ENCODE data around the gene PAGE1.
A peak's percentile ranks its signal among the peaks of the same experiment; 100 is the strongest.
"Not testable (repeated sequence)": the region's sequence is repeated elsewhere in the genome, so short reads cannot be mapped to it uniquely, and the experiment has no call there.

Gene PAGE1, protein sequence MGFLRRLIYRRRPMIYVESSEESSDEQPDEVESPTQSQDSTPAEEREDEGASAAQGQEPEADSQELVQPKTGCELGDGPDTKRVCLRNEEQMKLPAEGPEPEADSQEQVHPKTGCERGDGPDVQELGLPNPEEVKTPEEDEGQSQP

DNA sequence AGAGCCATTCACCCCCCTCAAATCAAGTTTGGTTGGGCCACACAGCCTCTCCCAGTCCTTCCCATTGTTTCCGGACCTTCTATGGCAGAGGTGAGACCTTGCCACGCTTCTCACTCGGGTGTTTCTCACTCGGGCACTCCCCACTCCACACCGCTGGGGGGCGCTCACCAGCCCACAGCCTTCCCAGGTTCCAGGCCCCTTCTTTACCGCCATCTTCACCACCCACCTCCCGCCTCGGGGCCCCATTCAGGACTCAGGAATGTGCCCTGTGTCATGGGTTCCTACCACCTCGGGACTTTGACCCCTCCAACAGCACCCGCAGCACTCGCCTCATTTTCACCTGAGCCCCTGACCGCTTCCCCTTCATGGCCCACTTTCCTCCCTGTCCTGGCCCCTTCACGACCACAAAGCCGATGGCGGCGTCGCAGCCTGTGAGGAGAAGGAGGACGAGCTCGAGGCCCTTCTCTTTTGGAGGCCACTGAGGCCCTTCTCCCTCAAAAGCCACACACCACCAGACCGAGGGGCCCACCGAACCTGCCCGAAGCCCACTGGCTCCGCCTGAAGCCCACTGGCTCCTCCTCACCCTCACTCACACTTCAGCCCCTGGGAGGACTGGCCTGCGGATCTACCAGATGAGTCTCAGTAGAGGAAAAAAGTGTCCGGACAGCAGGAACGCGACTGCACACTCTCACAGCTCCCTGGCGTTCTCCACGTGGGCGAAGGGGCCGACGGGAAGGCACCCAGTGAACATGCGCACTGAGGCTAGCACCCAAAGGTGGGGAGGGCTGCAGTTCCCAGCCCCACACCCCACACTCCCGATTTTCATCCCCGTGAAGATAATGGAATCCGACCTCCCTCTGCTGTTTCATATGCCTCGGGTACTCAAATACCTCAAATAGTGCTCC is at the start of gene PAGE1:
PAGE1 (minus strand) TSS at position 709 of the 905 bp plus-strand sequence. CDS start 1,214 bp downstream, outside the sequence.
- Mint-ChIP-seq H3K27ac (no peak within 1 kb of the TSS), H3K27me3 (ENCODE audit: low read depth) (no peaks in the 10 kb centered on the region)
- DNase-seq (ENCODE audit: low spot score), result no peak

DNA sequence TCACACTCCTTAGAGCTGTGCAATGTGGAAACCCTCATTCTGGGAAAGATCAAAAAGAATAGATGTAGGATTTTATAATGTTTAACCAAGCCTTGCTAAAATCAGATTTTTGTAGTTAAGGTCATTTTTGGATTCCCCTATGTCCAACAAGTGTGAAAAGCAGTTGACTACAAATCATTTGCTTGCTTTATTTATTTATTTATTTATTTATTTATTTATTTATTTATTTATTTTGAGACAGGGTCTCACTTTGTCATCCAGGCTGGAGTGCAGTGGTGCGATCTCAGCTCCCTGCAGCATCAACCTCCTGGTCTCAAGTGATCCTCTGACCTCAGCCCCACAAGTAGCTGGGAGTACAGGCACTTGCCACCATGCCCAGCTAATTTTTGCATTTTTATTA is 45.7 kb upstream of the PAGE1 start:
- not testable (repeated sequence) for H3K4me3 Mint-ChIP-seq; DNase-seq (ENCODE audit: low spot score); H3K4me1 Mint-ChIP-seq (ENCODE audit: low read depth); H3K36me3 Mint-ChIP-seq (ENCODE audit: low read depth); H3K9me3 Mint-ChIP-seq; H3K27ac Mint-ChIP-seq
- peaks cover 11% of the 10 kb centered on the region for H3K27me3 Mint-ChIP-seq (ENCODE audit: low read depth)

More for the DNA sequence above, at the start of gene PAGE1:
- no peaks in the 10 kb centered on the region for H3K9me3 Mint-ChIP-seq
- no peaks in the 10 kb centered on the region for H3K36me3 Mint-ChIP-seq (ENCODE audit: low read depth)
- H3K4me3 Mint-ChIP-seq, result no peak within 1 kb of the TSS
- H3K4me1 Mint-ChIP-seq (ENCODE audit: low read depth), result no peaks in the 10 kb centered on the region

DNA sequence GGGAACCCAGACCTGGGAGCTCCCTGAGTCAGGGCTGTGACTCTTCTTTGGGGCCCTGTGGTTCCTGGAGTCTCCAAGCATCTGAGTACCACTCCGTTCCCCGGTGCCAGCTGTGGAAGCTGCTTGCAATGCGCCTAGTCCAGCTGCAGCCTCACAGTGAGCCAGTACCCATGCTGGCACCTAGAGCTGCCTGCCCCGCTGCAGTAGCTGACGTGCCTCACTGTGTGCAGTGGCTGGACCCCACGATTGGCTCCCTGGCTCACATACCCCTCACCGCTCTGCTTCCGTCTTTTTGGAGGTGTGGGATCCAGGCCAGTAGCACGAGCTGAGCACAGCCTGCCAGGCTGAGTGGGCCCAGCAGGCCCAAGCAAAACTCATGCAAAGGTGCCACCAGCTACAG is 32.1 kb upstream of the PAGE1 start:
- no peaks in the 10 kb centered on the region for H3K4me1 Mint-ChIP-seq (ENCODE audit: low read depth)
- H3K4me3 Mint-ChIP-seq, result no peak overlapping the region
- no peaks in the 10 kb centered on the region for H3K27me3 Mint-ChIP-seq (ENCODE audit: low read depth)
- H3K9me3 Mint-ChIP-seq, result no peaks in the 10 kb centered on the region
- H3K27ac Mint-ChIP-seq, result no peak overlapping the region
- DNase-seq (ENCODE audit: low spot score), result no peak
- no peaks in the 10 kb centered on the region for H3K36me3 Mint-ChIP-seq (ENCODE audit: low read depth)

DNA sequence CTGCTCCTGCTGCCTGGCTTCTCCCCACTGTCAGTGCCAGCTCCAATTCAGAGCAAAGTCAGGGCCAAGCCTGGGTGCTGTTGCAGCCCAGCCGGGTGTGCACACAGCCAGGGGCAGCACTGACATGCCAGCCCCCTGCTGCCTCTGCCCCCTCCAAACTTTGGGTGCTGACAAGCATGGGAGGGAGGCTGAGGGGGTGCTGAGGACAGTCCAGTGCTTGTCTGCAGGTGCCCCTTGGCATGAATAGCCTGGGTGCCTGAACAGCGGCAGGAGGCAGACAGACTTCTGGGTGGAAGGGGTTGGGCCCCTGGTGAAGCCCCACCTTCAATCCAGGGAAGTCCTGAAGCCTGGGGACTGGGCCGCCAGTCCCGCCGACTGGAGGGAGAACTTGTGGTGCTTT is 31.2 kb upstream of the PAGE1 start:
- no peak overlapping the region for H3K4me3 Mint-ChIP-seq
- H3K27ac Mint-ChIP-seq, result no peak overlapping the region

DNA sequence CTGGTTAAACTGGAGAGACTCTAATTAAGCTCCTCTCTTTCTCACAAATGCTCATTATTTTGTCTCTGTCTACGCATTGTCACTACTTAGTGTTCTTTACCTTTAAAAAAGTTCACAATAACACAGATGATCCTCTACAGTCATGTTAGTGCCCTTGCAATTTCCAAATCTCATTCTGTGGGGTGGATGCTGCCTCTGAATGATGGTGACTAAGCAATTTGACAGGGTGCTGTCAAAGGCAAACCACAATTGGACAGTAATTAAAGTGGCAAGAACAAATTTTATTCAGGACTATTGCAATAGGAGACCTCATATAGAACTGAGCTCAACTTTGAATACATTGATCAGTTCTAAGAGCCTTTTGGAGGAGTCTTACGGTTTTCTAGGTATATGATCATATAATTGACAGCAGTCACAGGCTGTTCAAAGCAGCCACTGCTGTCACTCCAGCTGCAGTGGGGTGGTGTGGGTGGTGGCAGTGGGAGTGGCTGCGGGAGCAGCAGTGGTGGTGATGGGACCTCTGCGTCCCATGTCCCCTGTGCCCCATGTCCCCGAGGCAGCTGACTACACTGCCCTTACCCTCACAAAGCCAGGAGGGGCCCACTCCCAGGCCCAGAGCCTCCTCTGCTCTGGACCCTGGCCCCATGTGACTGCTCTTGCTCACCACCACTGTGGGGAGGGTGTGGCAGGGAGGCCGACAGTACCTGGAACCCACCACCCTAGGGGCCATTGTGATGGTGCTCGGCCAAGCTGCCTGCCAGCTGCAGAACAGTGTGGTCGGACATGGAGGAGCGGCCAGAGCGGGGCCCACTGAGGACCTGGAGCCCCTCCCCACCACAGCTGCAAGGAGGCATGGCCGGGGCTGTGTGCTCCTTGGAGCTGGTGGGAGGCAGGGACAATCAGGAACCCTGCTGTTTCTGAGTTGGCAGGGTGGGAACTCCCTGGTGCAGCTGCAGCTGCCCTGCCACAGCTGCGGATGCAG is 30.4 kb upstream of the PAGE1 start:
- Mint-ChIP-seq H3K36me3 (ENCODE audit: low read depth) (no peaks in the 10 kb centered on the region), H3K9me3 (no peaks in the 10 kb centered on the region), H3K4me3 (no peak overlapping the region), H3K4me1 (ENCODE audit: low read depth) (no peaks in the 10 kb centered on the region), H3K27ac (no peak overlapping the region), H3K27me3 (ENCODE audit: low read depth) (no peaks in the 10 kb centered on the region)
- no peak for DNase-seq (ENCODE audit: low spot score)

More for the DNA sequence above, 31.2 kb upstream of the PAGE1 start:
- DNase-seq (ENCODE audit: low spot score), result no peak
- no peaks in the 10 kb centered on the region for H3K27me3 Mint-ChIP-seq (ENCODE audit: low read depth)
- H3K4me1 Mint-ChIP-seq (ENCODE audit: low read depth), result no peaks in the 10 kb centered on the region
- no peaks in the 10 kb centered on the region for H3K9me3 Mint-ChIP-seq
- H3K36me3 Mint-ChIP-seq (ENCODE audit: low read depth), result no peaks in the 10 kb centered on the region

DNA sequence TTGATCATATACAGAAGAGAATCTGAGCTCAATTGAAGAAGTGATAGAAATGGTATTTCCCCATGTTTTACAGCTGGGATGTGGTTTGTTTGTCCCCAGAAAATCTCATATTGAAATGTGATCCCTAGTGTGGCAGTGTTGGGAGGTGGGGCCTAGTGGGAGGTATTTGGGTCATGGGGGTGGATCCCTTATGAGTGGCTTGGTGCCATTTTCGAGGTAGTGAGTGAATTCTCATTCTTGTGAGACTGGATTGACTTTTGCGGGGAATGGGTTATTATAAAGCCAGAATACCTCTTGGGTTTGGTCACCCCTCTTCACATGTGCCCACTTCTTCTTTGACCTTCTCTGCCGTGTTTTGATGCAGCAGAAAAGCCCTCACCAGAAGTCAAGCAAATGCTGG is 29.6 kb upstream of the PAGE1 start:
- DNase-seq (ENCODE audit: low spot score), result no peak
- no peaks in the 10 kb centered on the region for H3K4me1 Mint-ChIP-seq (ENCODE audit: low read depth)
- H3K36me3 Mint-ChIP-seq (ENCODE audit: low read depth), result no peaks in the 10 kb centered on the region
- no peak overlapping the region for H3K27ac Mint-ChIP-seq
- no peak overlapping the region for H3K4me3 Mint-ChIP-seq
- H3K9me3 Mint-ChIP-seq, result no peaks in the 10 kb centered on the region
- no peaks in the 10 kb centered on the region for H3K27me3 Mint-ChIP-seq (ENCODE audit: low read depth)

DNA sequence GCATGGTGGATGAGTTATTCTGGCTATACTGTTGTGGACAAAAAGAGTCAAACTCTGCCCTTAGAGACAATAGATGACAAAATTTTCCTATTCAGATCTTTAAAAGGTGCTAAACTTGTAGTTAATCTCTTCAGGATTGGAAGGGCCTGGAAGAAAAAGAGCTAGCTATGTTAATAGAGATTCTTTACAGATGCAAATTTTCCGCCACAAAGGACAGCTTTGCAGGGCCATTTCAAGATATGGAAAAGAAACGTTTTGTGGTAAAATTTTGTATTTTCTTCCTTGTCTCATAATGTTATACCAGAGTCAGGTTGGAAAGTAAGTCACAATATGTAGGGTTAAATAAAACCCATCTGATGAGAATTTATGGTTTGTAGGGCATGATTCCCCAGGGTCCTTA is 24.3 kb upstream of the PAGE1 start:
- DNase-seq (ENCODE audit: low spot score); H3K36me3 Mint-ChIP-seq (ENCODE audit: low read depth); H3K4me1 Mint-ChIP-seq (ENCODE audit: low read depth); H3K27ac Mint-ChIP-seq; H3K4me3 Mint-ChIP-seq; H3K27me3 Mint-ChIP-seq (ENCODE audit: low read depth); H3K9me3 Mint-ChIP-seq: not testable (repeated sequence)

DNA sequence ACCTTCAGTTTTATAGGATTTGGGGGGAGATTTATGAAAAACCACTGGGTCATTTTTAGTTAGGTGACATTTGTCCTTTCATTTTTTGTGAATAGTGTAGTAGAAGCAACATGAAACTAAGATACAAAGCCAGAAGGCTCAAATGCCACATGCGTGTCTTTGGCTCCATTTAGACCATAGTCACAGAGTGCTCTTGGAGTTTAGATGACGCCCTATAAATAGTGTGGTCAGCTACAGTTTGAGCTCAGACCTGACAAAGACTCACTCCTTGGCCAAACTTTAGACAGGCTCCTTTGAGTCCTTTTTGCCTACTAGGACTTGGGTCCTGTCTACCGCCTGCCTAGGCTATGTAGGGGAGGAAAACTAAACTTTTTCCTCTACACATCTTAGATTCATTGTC is 16.8 kb upstream of the PAGE1 start:
- H3K4me1 Mint-ChIP-seq (ENCODE audit: low read depth), result no peaks in the 10 kb centered on the region
- no peak overlapping the region for H3K4me3 Mint-ChIP-seq
- H3K36me3 Mint-ChIP-seq (ENCODE audit: low read depth), result no peaks in the 10 kb centered on the region
- no peak for DNase-seq (ENCODE audit: low spot score)
- H3K27ac Mint-ChIP-seq, result no peak overlapping the region
- H3K27me3 Mint-ChIP-seq (ENCODE audit: low read depth), result peaks cover 6% of the 10 kb centered on the region
- H3K9me3 Mint-ChIP-seq, result no peaks in the 10 kb centered on the region

DNA sequence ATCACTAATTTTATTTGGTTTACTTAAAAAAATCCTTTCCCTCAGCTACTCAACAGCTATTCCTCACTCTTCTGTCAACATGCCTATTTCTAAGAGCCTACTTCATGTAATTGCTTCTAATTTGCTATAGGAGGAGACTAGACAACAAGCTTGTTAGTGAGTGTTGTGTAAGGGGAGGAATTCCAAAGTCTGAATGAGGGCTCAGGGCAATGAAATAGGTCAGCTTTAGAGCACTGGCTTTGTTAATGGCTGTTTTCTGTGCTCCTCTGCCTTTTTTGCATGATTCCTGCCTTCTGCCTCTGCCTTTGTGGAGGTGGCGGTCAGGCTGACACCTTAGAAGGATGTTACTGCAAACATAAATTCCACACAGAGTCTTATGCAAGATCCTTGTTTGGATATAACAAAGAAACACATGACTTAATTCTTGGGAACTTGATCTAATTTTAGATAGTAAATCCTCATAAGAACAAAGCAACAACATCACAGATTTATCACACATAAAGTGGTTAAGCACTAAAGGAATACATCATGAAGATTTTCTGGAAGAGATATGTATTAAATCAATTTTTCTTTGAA is 15.0 kb upstream of the PAGE1 start:
- Mint-ChIP-seq H3K27ac (no peak overlapping the region), H3K36me3 (ENCODE audit: low read depth) (no peaks in the 10 kb centered on the region), H3K4me3 (no peak overlapping the region), H3K4me1 (ENCODE audit: low read depth) (no peaks in the 10 kb centered on the region), H3K27me3 (ENCODE audit: low read depth) (peaks cover 6% of the 10 kb centered on the region), H3K9me3 (no peaks in the 10 kb centered on the region)
- DNase-seq (ENCODE audit: low spot score), result no peak

DNA sequence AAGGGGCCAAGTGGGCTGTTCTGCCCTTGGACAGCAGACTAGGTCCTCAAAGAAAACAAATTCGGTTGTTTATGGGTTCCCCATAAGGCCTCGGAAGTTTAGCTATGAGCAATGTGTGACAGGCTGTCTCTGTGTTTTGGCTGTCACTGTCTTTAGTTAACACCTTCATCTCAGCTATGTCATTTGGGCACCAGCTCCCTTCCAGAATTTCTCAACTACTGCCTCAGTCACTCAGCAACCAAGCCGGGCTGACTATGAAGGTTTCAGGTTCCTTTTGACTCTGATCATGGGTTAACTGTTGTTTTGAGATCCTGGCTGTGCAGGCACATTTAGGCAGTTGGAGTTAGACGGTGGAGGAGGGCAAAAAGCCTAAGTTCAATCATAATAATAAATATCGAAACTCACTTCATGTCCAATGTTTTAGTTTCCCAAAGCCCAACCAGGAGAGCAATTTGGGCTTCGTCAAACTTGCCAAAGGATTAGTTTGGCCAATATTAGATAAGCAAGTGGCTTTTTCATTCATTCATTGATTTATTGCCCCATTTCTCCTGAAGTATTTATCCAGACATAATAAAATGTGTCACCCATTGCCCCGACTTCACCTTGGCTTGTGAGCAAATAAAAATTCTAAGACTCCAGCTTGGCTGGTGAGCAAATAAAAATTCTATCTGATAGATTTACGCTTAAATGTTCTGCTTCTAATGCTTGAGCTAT is 9.1 kb upstream of the PAGE1 start:
- H3K9me3 Mint-ChIP-seq, result no peaks in the 10 kb centered on the region

DNA sequence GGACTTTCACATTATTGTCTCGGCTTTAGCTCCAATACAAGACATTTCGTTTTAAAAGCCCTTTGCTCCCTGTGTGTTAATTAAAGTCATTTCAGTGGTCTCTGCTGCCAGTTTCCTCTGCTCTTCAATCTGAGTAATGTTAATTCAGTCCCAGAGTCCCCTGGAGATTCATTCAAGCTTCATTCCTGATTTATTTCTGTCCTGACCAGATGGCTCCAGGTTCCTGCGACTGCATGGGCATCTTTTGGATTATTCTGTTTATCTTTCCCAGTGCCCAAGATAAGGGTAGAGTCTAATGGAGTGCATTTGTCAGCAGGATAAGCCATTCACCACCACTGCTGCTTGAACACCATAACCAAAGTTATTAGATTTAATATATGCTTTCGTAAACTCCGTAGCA is 6.1 kb upstream of the PAGE1 start:
- Mint-ChIP-seq H3K9me3 (no peaks in the 10 kb centered on the region), H3K27me3 (ENCODE audit: low read depth) (no peaks in the 10 kb centered on the region), H3K4me3 (no peak overlapping the region), H3K27ac (no peak overlapping the region), H3K4me1 (ENCODE audit: low read depth) (peaks cover 3% of the 10 kb centered on the region), H3K36me3 (ENCODE audit: low read depth) (no peaks in the 10 kb centered on the region)
- no peak for DNase-seq (ENCODE audit: low spot score)

More for the DNA sequence above, 9.1 kb upstream of the PAGE1 start:
- Mint-ChIP-seq H3K4me3 (no peak overlapping the region), H3K27ac (no peak overlapping the region), H3K4me1 (ENCODE audit: low read depth) (peaks cover 3% of the 10 kb centered on the region), H3K27me3 (ENCODE audit: low read depth) (no peaks in the 10 kb centered on the region), H3K36me3 (ENCODE audit: low read depth) (no peaks in the 10 kb centered on the region)
- DNase-seq (ENCODE audit: low spot score), result peak; percentile 6

DNA sequence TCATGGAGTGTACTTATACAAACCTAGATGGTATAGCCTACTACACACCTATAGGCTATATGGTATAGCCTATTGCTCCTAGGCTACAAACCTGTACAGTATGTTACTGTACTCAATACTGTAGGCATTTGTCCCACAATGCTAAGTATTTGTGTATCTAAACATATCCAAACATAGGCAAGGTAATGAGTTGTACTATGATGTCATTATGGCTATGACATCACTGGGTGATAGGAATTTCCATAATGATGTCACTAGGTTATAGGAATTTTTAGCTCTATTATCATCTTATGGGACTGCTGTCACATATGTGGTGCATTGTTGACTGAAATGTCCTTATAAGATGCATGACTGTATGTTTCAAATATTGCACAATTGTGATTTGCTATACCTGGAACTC is 5.5 kb upstream of the PAGE1 start:
- Mint-ChIP-seq H3K9me3 (no peaks in the 10 kb centered on the region), H3K36me3 (ENCODE audit: low read depth) (no peaks in the 10 kb centered on the region), H3K27ac (no peak overlapping the region), H3K4me1 (ENCODE audit: low read depth) (peaks cover 3% of the 10 kb centered on the region), H3K4me3 (no peak overlapping the region), H3K27me3 (ENCODE audit: low read depth) (no peaks in the 10 kb centered on the region)
- no peak for DNase-seq (ENCODE audit: low spot score)

DNA sequence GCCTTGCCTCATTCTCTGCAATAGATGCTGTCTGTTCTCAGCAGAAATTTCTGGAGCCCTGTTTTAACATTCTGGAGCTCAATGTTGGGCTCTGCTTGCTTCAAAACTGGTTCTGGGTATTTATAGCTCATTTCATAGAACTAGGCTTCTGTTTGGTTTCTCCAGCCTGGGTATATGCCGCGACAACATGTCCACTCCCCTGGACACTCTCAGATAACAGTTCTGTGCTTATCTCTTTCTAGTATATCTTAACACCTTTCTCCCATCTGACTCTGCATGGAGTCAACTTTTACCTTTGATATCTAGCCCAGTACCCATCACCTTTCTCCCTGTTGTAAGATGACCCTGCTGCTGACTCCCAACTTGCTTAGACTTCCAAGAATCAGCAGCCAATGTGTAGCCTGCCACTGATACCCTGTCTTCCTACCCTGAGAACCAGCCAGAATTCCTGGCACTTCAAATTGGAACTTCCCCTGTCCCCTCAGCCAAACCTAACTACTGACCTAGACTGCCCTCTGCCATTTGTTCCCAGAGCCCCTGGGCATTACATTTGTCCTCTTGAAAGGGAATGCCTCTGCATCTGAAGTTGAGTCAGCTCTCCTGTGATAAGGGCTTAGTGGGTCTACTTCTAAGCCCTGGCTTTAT is 20.6 kb downstream of the PAGE1 start:
- no peaks in the 10 kb centered on the region for H3K9me3 Mint-ChIP-seq

More for the DNA sequence above, 20.6 kb downstream of the PAGE1 start:
- no peak for DNase-seq (ENCODE audit: low spot score)
- Mint-ChIP-seq H3K4me1 (ENCODE audit: low read depth) (no peaks in the 10 kb centered on the region), H3K36me3 (ENCODE audit: low read depth) (no peaks in the 10 kb centered on the region), H3K4me3 (no peak overlapping the region), H3K27me3 (ENCODE audit: low read depth) (no peaks in the 10 kb centered on the region), H3K27ac (no peak overlapping the region)
